Upper lobe of left lung (tissue), 6 donors: ENCODE results near the gene KIF21B. TPM values are rescaled to one million over a fixed set of nuclear protein-coding genes. Genes with fewer than 3 reads are reported as not detected.
A peak's percentile ranks its signal among the peaks of the same experiment; 100 is the strongest.

Source experiments
- ATAC-seq, 2 donors: fragments of 200-7000 bp; cut with Tn5 transposase; one replicate each; pipeline ENCODE4 v1.9.1; 2022; ENCODE audit warnings: mild to moderate bottlenecking in 2 of 2, moderate library complexity in 2 of 2; ENCODE audit not compliant: low FRiP score in 2 of 2
- DNase-seq, 2 donors: peaks; one replicate each; pipeline ENCODE4 v3.0.0-alpha.2; 2019 to 2020
- H3K27ac ChIP-seq, 4 donors: fragments of 200-600 bp; sonication (generic); one replicate each; pipeline ENCODE4 v1.5.1; 2016 to 2019
- H3K27me3 ChIP-seq, 4 donors: fragments of 200-600 bp; sonication (generic); one replicate each; pipeline ENCODE4 v1.5.1; 2017 to 2019
- H3K36me3 ChIP-seq, 4 donors: fragments of 200-600 bp; sonication (generic); one replicate each; pipeline ENCODE4 v1.5.1; 2016 to 2019
- H3K4me1 ChIP-seq, 4 donors: fragments of 200-600 bp; sonication (generic); one replicate each; pipeline ENCODE4 v1.5.1; 2018 to 2019
- H3K4me3 ChIP-seq, 4 donors: fragments of 200-600 bp; sonication (generic); one replicate each; pipeline ENCODE4 v1.5.1; 2017 to 2019; ENCODE audit warnings: mild to moderate bottlenecking in 2 of 4, moderate library complexity in 1 of 4
- H3K9me3 ChIP-seq, 4 donors: fragments of 200-600 bp; sonication (generic); one replicate each; pipeline ENCODE4 v1.5.1; 2018 to 2019
- CTCF ChIP-seq, 6 experiments: fragments of 450-650 bp in 4 of 6; fragments of 200-600 bp in 2 of 6; sonication (generic) in 2 of 6; IDR thresholded peaks; one replicate each; pipeline ENCODE4 v1.5.1; 2016 to 2019; ENCODE audit warnings: antibody characterized with exemption in 6 of 6
- EP300 ChIP-seq, 4 donors: sonication (generic); formaldehyde crosslinking; IDR thresholded peaks; one replicate each; pipeline ENCODE4 v1.5.1; 2017; ENCODE audit warnings: antibody characterized with exemption in 4 of 4, control low read depth in 2 of 4
- POLR2A ChIP-seq, 4 donors: fragments of 450-650 bp; IDR thresholded peaks; one replicate each; pipeline ENCODE4 v1.5.1; 2016 to 2017; ENCODE audit warnings: antibody characterized with exemption in 4 of 4, mild to moderate bottlenecking in 2 of 4
- POLR2AphosphoS5 ChIP-seq, 2 donors: sonication (generic); formaldehyde crosslinking; IDR thresholded peaks; one replicate each; pipeline ENCODE4 v1.5.1; 2017; ENCODE audit warnings: antibody characterized with exemption in 2 of 2
- WGBS, 2 donors: methylation state at CpG; one replicate each; pipeline ENCODE4 v1.1.5; 2017 to 2018; 5-methylcytosine and 5-hydroxymethylcytosine counted together
- total RNA-seq, 6 donors: library from RNA; depleted of rRNA in 4 of 6; stranded (reverse); fragments of >200 nt in 4 of 6; gene quantifications; one replicate each; pipeline versions ENCODE4 v1.1.0 to v1.2.1, GENCODE V29; 2016 to 2021
- donor health status: DM: no; HTN: no; CAD: no; lungs with moderate emphysema.
- donor health status: DM: no; HTN: yes; CAD: no; lungs with severe emphysema.

KIF21B gene
- total RNA-seq, 6 donors from 2014 or later, result 3.6 to 18.9 (median 6.1) TPM

- H3K27me3 ChIP-seq, result no peaks in the 10 kb centered on the region
- peak overlapping the region in 1 of 4 donors; percentile 69 for H3K4me3 ChIP-seq
- TF ChIP-seq POLR2A (IDR thresholded peaks at IDR 0.05) (no peak), CTCF (IDR thresholded peaks at IDR 0.05) (no peak)
- WGBS, 2 donors, result 56 to 65% methylated on average over 5 to 11 of the region's 11 CpGs
- ATAC-seq (no peak), DNase-seq (no peak)
- no peaks in the 10 kb centered on the region for H3K9me3 ChIP-seq
- peaks cover 56 to 90% (median 73%) of the 10 kb centered on the region in 4 donors for H3K4me1 ChIP-seq
- H3K36me3 ChIP-seq, result no peaks in the 10 kb centered on the region
- H3K27ac ChIP-seq, result peak overlapping the region; percentile 60 to 87 (median 80)
Observed at GRCh38 chr1:201020721-201021629, 2.5 kb downstream of the KIF21B start.

DNA sequence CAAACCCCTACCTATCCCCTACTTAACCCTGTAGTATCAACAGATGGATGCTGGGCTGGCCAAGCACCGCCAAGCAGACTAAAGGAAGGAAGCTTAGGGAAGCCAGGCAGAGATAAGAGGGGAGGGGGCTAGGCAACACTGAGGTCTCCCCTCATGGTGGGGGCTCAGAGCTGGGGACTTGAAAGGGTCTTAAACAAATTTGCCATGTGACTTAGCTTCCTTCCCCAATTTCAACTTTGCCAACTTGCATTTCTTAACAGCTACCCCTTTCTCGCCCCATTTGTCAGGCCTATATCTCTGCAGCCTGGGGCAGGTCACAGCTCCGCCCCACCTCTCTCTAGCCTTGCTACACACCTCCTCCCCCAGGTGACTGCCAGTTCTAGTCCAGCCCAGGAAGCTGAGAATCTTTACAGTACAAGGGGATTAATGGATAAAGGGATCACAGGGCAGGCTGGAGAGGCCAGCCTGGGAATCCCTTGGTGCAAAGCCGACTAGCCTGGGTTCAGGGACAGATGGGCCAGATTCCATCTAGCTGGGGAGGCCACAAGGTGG, 3.4 kb downstream of the KIF21B start:
- ATAC-seq, result no peak
- WGBS, 2 donors, result 58 to 75% methylated on average over 3 to 4 of the region's 4 CpGs
- no peaks in the 10 kb centered on the region for H3K36me3 ChIP-seq
- no peak overlapping the region for H3K4me3 ChIP-seq
- DNase-seq, result peak in 1 of 2 donors; percentile 38
- H3K27me3 ChIP-seq, result no peaks in the 10 kb centered on the region
- H3K4me1 ChIP-seq, result peaks cover 49 to 90% (median 70%) of the 10 kb centered on the region in 4 donors
- peak overlapping the region; percentile 60 to 87 (median 80) for H3K27ac ChIP-seq
- H3K9me3 ChIP-seq, result no peaks in the 10 kb centered on the region
- TF ChIP-seq POLR2A (IDR thresholded peaks at IDR 0.05) (no peak), CTCF (IDR thresholded peaks at IDR 0.05) (no peak), POLR2AphosphoS5 (IDR thresholded peaks at IDR 0.05) (no peak), EP300 (IDR thresholded peaks at IDR 0.05) (no peak)

DNA sequence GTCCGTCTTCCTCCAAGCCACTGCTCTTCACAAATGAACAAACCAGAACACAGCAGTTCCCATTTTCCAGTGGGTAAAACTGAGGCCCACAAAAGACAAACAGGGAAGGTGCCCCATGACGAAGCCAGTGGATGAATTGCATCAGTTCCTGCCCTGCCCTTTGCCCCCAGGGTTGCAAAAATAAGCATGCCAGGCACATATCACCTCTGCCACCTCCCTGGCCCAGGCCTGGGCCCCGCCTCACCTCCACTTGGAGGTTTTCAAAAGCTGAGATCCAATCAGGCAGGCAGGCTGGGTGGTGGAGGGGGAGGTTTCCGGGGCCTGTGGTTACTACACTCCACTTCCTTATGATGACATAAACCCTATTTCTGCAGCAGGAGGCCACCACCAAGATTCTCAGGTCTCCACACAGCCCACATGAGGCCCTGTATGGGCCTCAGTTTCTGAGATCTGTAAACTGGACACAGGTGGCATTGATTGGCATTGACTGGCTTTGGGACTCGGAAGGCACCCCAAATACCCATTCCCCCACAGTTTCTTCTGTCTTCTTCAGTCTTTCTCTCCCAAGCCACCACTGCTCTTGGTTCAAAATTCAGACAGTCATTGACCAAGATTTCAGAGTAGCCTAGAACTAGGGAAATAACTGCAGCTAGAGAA, 4.1 kb downstream of the KIF21B start:
- no peak overlapping the region for H3K4me3 ChIP-seq
- ATAC-seq, result peak; percentile 59 to 78
- H3K27me3 ChIP-seq, result no peaks in the 10 kb centered on the region
- H3K9me3 ChIP-seq, result no peaks in the 10 kb centered on the region
- TF ChIP-seq POLR2A (IDR thresholded peaks at IDR 0.05) (peak in 1 of 4 donors; percentile 25), POLR2AphosphoS5 (IDR thresholded peaks at IDR 0.05) (peak in 1 of 2 donors; percentile 61), CTCF (IDR thresholded peaks at IDR 0.05) (no peak)
- H3K4me1 ChIP-seq, result peaks cover 49 to 90% (median 74%) of the 10 kb centered on the region in 4 donors
- peak; percentile 76 to 87 for DNase-seq
- 48 to 50% methylated on average over 5 of the region's 5 CpGs for WGBS, 2 donors
- no peaks in the 10 kb centered on the region for H3K36me3 ChIP-seq
- peak overlapping the region; percentile 60 to 87 (median 80) for H3K27ac ChIP-seq

- H3K9me3 ChIP-seq, result no peaks in the 10 kb centered on the region
- 72% methylated on average over 2 of the region's 2 CpGs; no CpG with 5 or more reads in 1 of the 2 donors for WGBS, 2 donors
- H3K36me3 ChIP-seq, result no peaks in the 10 kb centered on the region
- no peak overlapping the region for H3K27ac ChIP-seq
- ATAC-seq (no peak), DNase-seq (no peak)
- TF ChIP-seq CTCF (IDR thresholded peaks at IDR 0.05) (no peak), POLR2AphosphoS5 (IDR thresholded peaks at IDR 0.05) (no peak), POLR2A (IDR thresholded peaks at IDR 0.05) (no peak), EP300 (IDR thresholded peaks at IDR 0.05) (no peak)
- peaks cover 49 to 91% (median 75%) of the 10 kb centered on the region in 4 donors for H3K4me1 ChIP-seq
- H3K4me3 ChIP-seq, result no peak overlapping the region
- no peaks in the 10 kb centered on the region for H3K27me3 ChIP-seq
Observed at GRCh38 chr1:201017828-201018163, 5.7 kb downstream of the KIF21B start.
